A549 (cell line): ENCODE results near the gene SYNJ1. TPM values are rescaled to one million over a fixed set of nuclear protein-coding genes. Genes with fewer than 3 reads are reported as not detected.

Source experiments
- ATAC-seq, 2 experiments: fragments of 200-7000 bp in 1 of 2; fragments of >200 bp in 1 of 2; cut with Nextera tagmentation in 1 of 2; cut with Tn5 transposase in 1 of 2; 3 replicates each; pipeline versions ENCODE4 v1.8.0 to v1.9.1; 2018 to 2020; ENCODE audit warnings: mild to moderate bottlenecking in 1 of 2, moderate library complexity in 1 of 2
- CTCF ChIA-PET: fragments of 300-600 bp; sonication (Branson Sonifier 250); formaldehyde crosslinking; extraction: SDS; loops from one replicate; lab custom pipeline; 2021; ENCODE audit warnings: antibody characterized with exemption, inconsistent platforms; lab: Yijun Ruan, JAX
- POLR2A ChIA-PET: fragments of 350-600 bp; formaldehyde crosslinking; extraction: SDS; loops from one replicate; lab custom pipeline; 2021; ENCODE audit warnings: antibody characterized with exemption, inconsistent platforms; lab: Yijun Ruan, JAX
- DNase-seq, 2 experiments: peaks; one replicate each; pipeline versions ENCODE4 v3.0.0 to v3.0.0-alpha.2; 2011 to 2016; ENCODE audit warnings: low read depth in 1 of 2, low spot score in 1 of 2
- FAIRE-seq: peaks from 2 replicates; lab custom pipeline; 2011; peaks lifted over from hg19 to GRCh38; lab: Jason Lieb, UNC
- H3K27ac ChIP-seq, 2 experiments: fragments of >200 bp; sonication (Bioruptor Twin); formaldehyde crosslinking; 3 replicates each; pipeline ENCODE4 v1.5.1; 2016 to 2017
- H3K4me1 ChIP-seq: fragments of >200 bp; sonication (Bioruptor Twin); formaldehyde crosslinking; 3 replicates; pipeline ENCODE4 v1.6.1; 2016
- H3K4me2 ChIP-seq: fragments of >200 bp; sonication (Bioruptor Twin); formaldehyde crosslinking; 3 replicates; pipeline ENCODE4 v1.6.1; 2016
- H3K4me3 ChIP-seq: fragments of >200 bp; sonication (Bioruptor Twin); formaldehyde crosslinking; 3 replicates; pipeline ENCODE4 v1.5.1; 2016
- H3K9me3 ChIP-seq: fragments of >200 bp; sonication (Bioruptor Twin); formaldehyde crosslinking; 3 replicates; pipeline ENCODE4 v1.6.1; 2016
- ATOH8 ChIP-seq: fragments of 250-450 bp; sonication (Bioruptor Pico); IDR thresholded peaks from 2 replicates; pipeline ENCODE4 v1.5.0; 2020; ENCODE audit warnings: low read depth, mild to moderate bottlenecking, moderate library complexity
- BCL3 ChIP-seq: fragments of >200 bp; sonication (Bioruptor Twin); formaldehyde crosslinking; IDR thresholded peaks from 3 replicates; pipeline ENCODE4 v1.6.1; 2016
- CTCF ChIP-seq: fragments of >200 bp; sonication (Bioruptor Twin); formaldehyde crosslinking; IDR thresholded peaks from 3 replicates; pipeline ENCODE4 v1.5.1; 2016
- E2F6 ChIP-seq: IDR thresholded peaks from 2 replicates; pipeline ENCODE4 v1.6.1; 2012; ENCODE audit warnings: low read depth, borderline replicate concordance
- ELK1 ChIP-seq: fragments of 150-350 bp; IDR thresholded peaks from 2 replicates; pipeline ENCODE4 v1.6.1; 2014; ENCODE audit warnings: low read depth, mild to moderate bottlenecking, low read length
- FOSB ChIP-seq: fragments of 250-450 bp; sonication (Bioruptor Pico); IDR thresholded peaks from 2 replicates; pipeline ENCODE4 v1.5.0; 2020; ENCODE audit warnings: mild to moderate bottlenecking, moderate library complexity
- FOXS1 ChIP-seq: fragments of 250-450 bp; sonication (Bioruptor Pico); IDR thresholded peaks from 2 replicates; pipeline ENCODE4 v1.5.0; 2020; ENCODE audit warnings: mild to moderate bottlenecking, moderate library complexity
- GATA3 ChIP-seq: IDR thresholded peaks from 2 replicates; pipeline ENCODE4 v1.6.1; 2012; ENCODE audit warnings: borderline replicate concordance
- HEYL ChIP-seq: fragments of 250-450 bp; sonication (Bioruptor Pico); IDR thresholded peaks from 2 replicates; pipeline ENCODE4 v1.8.0; 2021; ENCODE audit warnings: mild to moderate bottlenecking, moderate library complexity
- MAZ ChIP-seq: fragments of 150-350 bp; IDR thresholded peaks from 2 replicates; pipeline ENCODE4 v1.6.1; 2014; ENCODE audit warnings: antibody characterized with exemption, low read depth, low read length, borderline replicate concordance
- NFE2L2 ChIP-seq: fragments of 150-350 bp; conservative IDR thresholded peaks from 2 replicates; pipeline ENCODE4 v1.6.1; 2014; ENCODE audit warnings: low read length
- NPAS2 ChIP-seq: fragments of 250-450 bp; sonication (Bioruptor Pico); IDR thresholded peaks from 2 replicates; pipeline ENCODE4 v1.8.0; 2022; ENCODE audit warnings: mild to moderate bottlenecking, moderate library complexity, borderline replicate concordance
- NR3C1 ChIP-seq: fragments of >200 bp; sonication (Bioruptor Twin); formaldehyde crosslinking; IDR thresholded peaks from 3 replicates; pipeline ENCODE4 v1.6.1; 2017
- RAD21 ChIP-seq, 2 experiments: fragments of >200 bp in 1 of 2; sonication (Bioruptor Twin) in 1 of 2; formaldehyde crosslinking in 1 of 2; IDR thresholded peaks in 1 of 2; conservative IDR thresholded peaks in 1 of 2; 2 replicates in 1 of 2; 3 replicates in 1 of 2; pipeline ENCODE4 v1.6.1; 2012 to 2018; ENCODE audit warnings: inconsistent platforms in 1 of 2
- RCOR1 ChIP-seq: fragments of 150-350 bp; IDR thresholded peaks from 2 replicates; pipeline ENCODE4 v1.6.1; 2014; ENCODE audit warnings: antibody characterized with exemption, low read length, low read depth
- RFX5 ChIP-seq: fragments of 450-650 bp; IDR thresholded peaks from 2 replicates; pipeline ENCODE4 v1.7.1; 2014; ENCODE audit warnings: antibody characterized with exemption, mild to moderate bottlenecking, moderate library complexity
- USF2 ChIP-seq: fragments of 450-650 bp; IDR thresholded peaks from 2 replicates; pipeline ENCODE4 v1.6.1; 2014; ENCODE audit warnings: antibody characterized with exemption
- ZC3H11A ChIP-seq: fragments of 450-650 bp; IDR thresholded peaks from 2 replicates; pipeline ENCODE4 v1.6.1; 2014; ENCODE audit warnings: antibody characterized with exemption, mild to moderate bottlenecking
- ZNF302 ChIP-seq: fragments of 250-450 bp; sonication (Bioruptor Pico); IDR thresholded peaks from 2 replicates; pipeline ENCODE4 v1.9.0; 2021; ENCODE audit warnings: inconsistent platforms, mild to moderate bottlenecking, moderate library complexity
- WGBS: methylation state at CpG from one replicate; pipeline ENCODE4 v1.1.6; 2017; ENCODE audit errors: missing lambda C conversion rate; 5-methylcytosine and 5-hydroxymethylcytosine counted together
- polyA plus RNA-seq, 4 experiments: library from polyadenylated mRNA; depleted of rRNA in 3 of 4; stranded (reverse); fragments of >200 nt; fragmentation: RNase III in 1 of 4; extraction: RNeasy Plus Mini Kit Qiagen cat#74134 plus additional on column Dnase treatment in 1 of 4; gene quantifications; 2 replicates in 3 of 4; 3 replicates in 1 of 4; pipeline ENCODE4 v1.2.3, GENCODE V29; 2011 to 2017

The SYNJ1 gene
- polyA plus RNA-seq, 2 of the 4 experiments (the other 2 are of a cell fraction) = 2.3 to 3.8 TPM

- Histone ChIP-seq H3K9me3 (no peaks in the 10 kb centered on the region), H3K4me2 (peak overlapping the region; percentile 80), H3K4me3 (peak overlapping the region; percentile 69), H3K4me1 (peaks cover 6% of the 10 kb centered on the region; the same call in 1 of the 3 replicates), H3K27ac (peak overlapping the region; percentile 81 to 96)
- TF ChIP-seq BCL3 (no peak), RCOR1 (no peak), ATOH8 (CRISPR knock-in tag) (no peak), FOSB (CRISPR knock-in tag) (no peak), NPAS2 (no peak), ZNF302 (CRISPR knock-in tag) (no peak)
- DNase-seq (peak; percentile 6 to 11), FAIRE-seq (no peak), ATAC-seq (peak; percentile 14 to 53; a peak in 5 of 6 replicates)
- WGBS = under 1% methylated on average over 25 of the region's 42 CpGs
- ChIA-PET CTCF (interaction anchor here (0.9 kb wide), 1 partner anchor 10 kb away, joined by 3 read pairs; no protein-coding TSS in a partner anchor), POLR2A (interaction anchor here (1.6 kb wide), 1 partner anchor 15 kb away, joined by 3 read pairs; no protein-coding TSS in a partner anchor)
These were observed 750 bp downstream of the SYNJ1 start for GRCh38 chr21:32726839-32727686.

- H3K4me3 ChIP-seq = no peak overlapping the region
- no peak overlapping the region for H3K4me2 ChIP-seq
- H3K9me3 ChIP-seq = no peaks in the 10 kb centered on the region
- no peak overlapping the region for H3K27ac ChIP-seq
- WGBS = 86% methylated on average over 5 of the region's 5 CpGs
- CTCF ChIA-PET = no interaction called here
- H3K4me1 ChIP-seq = no peaks in the 10 kb centered on the region
- ATAC-seq (no peak), DNase-seq (no peak), FAIRE-seq (no peak)
- TF ChIP-seq NR3C1 (no peak), HEYL (no peak)
- POLR2A ChIA-PET = no interaction called here
These were observed 8.7 kb downstream of the SYNJ1 start for GRCh38 chr21:32719085-32719484.

GRCh38 chr21:32717851-32718316, 9.9 kb downstream of the SYNJ1 start:
- DNase-seq (no peak), ATAC-seq (no peak), FAIRE-seq (no peak)
- 98% methylated on average over 2 of the region's 2 CpGs for WGBS
- ChIA-PET CTCF (no interaction called here), POLR2A (no interaction called here)
- TF ChIP-seq RAD21 (conservative IDR thresholded peaks at IDR 0.05 in 1 of 2, IDR thresholded peaks at IDR 0.05 in 1 of 2) (no peak), ELK1 (no peak), NFE2L2 (no peak), FOXS1 (CRISPR knock-in tag) (no peak), USF2 (no peak), BCL3 (no peak), HEYL (no peak), MAZ (no peak), FOSB (CRISPR knock-in tag) (no peak), NPAS2 (no peak), CTCF (no peak), GATA3 (no peak), E2F6 (no peak), ZC3H11A (no peak), RFX5 (no peak)
- Histone ChIP-seq H3K4me2 (no peak overlapping the region), H3K4me3 (no peak overlapping the region), H3K27ac (no peak overlapping the region), H3K9me3 (no peaks in the 10 kb centered on the region), H3K4me1 (no peaks in the 10 kb centered on the region)
